GM13976 (cell line): Measurements from ENCODE around the gene MRTFA.

Experiments used
- DNase-seq: peaks from one replicate; pipeline ENCODE4 v3.0.0; 2012; ENCODE audit warnings: low spot score
- in situ Hi-C: fragments of 300-500 bp; cut with MboI; formaldehyde crosslinking; loops from one replicate; pipeline ENCODE4 v1.12.0; 2022; ENCODE audit warnings: low sequenced_read_pairs, mixed read lengths, inconsistent platforms; ENCODE audit not compliant: unreplicated experiment
- TF ChIP-seq, protein P1 (sequence below): IDR thresholded peaks from 2 replicates; pipeline ENCODE4 v1.5.1; 2012; ENCODE audit warnings: borderline replicate concordance, mild to moderate bottlenecking; ENCODE audit not compliant: insufficient read depth; ENCODE audit errors: extremely low read depth, missing control alignments, control extremely low read depth

Gene MRTFA

DNA sequence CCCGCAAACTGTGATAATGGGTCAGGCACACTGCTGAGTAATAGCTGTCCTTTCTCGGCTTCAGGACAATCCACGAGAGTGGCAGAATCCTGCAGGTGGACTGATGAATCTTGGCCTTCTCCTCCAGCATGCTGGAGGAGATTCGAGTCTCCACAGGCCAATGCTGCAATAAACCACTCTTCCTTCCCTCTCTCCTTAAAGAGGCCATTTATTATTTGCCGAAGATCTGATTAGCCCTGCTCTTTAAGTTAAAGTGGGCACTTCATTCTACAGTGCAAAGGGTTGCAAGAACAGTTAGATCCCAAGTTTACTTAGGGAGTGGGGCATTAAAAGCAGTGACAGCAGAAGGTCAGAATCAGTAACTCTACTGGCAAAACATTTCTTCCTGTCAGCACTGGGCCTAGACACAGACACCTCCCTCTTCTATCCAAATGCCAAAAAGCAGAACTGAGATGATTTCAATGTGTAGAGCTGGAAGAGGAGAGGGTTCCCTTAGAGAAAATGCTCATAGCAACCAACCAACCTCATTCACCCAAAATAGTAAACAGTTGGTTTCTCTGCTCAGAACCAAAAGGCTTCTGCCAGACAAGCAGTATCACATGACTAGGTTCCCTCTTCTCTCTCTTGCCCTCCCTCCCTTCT, 144.4 kb downstream of the MRTFA start:
- TF ChIP-seq, protein P1, sequence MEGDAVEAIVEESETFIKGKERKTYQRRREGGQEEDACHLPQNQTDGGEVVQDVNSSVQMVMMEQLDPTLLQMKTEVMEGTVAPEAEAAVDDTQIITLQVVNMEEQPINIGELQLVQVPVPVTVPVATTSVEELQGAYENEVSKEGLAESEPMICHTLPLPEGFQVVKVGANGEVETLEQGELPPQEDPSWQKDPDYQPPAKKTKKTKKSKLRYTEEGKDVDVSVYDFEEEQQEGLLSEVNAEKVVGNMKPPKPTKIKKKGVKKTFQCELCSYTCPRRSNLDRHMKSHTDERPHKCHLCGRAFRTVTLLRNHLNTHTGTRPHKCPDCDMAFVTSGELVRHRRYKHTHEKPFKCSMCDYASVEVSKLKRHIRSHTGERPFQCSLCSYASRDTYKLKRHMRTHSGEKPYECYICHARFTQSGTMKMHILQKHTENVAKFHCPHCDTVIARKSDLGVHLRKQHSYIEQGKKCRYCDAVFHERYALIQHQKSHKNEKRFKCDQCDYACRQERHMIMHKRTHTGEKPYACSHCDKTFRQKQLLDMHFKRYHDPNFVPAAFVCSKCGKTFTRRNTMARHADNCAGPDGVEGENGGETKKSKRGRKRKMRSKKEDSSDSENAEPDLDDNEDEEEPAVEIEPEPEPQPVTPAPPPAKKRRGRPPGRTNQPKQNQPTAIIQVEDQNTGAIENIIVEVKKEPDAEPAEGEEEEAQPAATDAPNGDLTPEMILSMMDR: no peak
- in situ Hi-C loops: no loop called here
- DNase-seq: peak; percentile 77

DNA sequence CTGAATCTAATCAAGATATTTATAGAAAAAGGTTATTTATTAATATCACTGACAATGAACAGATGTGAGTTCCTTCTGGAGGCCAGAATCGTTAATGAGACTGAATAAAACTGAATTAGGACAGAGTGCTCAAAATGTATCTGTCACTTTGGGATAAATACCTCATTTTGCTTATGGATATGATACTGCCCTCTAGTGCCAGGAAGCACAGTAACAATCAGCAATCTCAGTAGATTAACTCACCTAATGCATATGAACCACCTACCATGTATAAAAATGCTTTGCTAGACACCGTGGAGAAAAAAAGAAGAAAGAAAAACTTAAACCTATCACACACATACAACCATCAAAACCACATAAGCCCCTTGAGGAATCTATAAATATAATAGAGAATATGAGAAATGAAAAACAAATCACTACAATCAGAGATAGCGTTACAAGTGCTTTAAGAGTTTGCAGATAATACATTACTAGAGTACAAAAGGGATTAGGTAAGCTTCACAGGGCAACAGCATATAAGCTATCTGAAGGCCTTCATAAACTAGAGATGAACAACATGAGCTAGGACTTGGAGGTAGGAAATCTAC, 148.8 kb downstream of the MRTFA start:
- DNase-seq: peak; percentile 48
- in situ Hi-C loops: no loop called here
- TF ChIP-seq, protein P1: peak; percentile 62

DNA sequence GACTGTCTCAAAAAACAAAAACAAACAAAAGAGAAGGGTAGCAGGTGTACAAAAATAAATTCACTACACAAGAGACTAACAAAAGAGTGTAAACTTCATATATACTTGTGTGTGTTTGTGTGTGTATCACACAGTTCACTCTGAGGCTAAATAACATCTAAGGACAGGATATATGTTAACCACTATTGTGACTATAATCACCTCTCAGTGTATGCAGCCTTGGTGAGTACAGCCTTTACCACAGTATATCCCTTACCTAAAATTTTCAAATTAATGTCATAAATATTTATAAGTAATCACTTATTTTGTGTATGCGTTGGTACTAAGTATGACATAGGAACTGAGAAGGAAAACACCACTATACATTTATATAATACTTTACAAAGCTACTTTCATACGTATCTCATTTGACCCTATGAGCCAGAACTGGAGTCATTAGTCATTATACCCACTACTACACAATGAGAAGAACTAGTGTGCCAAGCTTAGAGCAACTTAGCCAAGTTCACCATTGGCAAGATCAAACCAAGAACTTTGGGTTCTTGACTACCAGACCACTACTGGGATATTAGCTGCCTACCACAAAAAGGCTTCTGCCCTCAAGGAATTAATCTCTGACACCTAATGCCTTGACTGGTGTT, 149.4 kb downstream of the MRTFA start:
- no peak for DNase-seq
- in situ Hi-C loops: no loop called here
- TF ChIP-seq, protein P1: no peak

DNA sequence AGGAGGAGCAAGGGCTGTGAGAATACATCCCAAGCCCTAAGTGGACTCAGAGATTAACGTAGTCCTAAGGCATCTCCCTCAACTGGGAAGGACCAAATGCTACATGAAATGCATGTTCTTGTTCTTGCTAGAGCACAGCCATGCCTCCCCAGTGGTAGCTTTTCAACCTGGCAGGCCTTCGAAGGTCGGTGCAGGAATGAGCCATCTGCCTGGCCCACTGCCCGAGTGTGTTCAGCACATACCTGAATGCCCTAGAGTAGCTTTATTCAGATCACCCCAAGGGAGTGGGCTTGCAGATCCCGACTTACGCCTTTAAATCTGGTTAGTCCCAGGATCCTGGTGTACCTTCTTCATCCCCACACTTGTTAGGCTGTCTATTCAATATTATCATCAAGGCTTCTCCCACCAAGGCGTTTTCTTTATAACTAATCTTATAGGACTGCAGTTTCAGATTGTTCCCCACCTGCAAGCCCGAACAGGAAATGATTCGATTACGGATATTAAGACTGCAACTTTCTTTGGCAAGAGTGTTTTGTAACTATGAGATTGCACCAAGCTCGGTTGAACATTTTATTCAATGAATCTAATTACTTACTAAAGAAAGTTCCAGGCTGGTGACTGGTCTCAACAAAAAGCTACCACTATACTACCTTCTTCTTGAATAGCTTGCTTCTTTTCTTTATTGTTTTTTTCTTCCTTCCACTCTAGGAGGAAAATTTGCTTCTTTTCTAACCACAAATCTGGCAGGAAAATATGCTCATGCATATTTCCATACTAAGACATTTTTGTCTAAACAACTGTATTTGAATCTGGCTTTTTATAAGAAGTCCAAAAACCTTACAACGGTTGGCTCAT, 150.5 kb downstream of the MRTFA start:
- in situ Hi-C loops: no loop called here
- TF ChIP-seq, protein P1: no peak
- DNase-seq: no peak

DNA sequence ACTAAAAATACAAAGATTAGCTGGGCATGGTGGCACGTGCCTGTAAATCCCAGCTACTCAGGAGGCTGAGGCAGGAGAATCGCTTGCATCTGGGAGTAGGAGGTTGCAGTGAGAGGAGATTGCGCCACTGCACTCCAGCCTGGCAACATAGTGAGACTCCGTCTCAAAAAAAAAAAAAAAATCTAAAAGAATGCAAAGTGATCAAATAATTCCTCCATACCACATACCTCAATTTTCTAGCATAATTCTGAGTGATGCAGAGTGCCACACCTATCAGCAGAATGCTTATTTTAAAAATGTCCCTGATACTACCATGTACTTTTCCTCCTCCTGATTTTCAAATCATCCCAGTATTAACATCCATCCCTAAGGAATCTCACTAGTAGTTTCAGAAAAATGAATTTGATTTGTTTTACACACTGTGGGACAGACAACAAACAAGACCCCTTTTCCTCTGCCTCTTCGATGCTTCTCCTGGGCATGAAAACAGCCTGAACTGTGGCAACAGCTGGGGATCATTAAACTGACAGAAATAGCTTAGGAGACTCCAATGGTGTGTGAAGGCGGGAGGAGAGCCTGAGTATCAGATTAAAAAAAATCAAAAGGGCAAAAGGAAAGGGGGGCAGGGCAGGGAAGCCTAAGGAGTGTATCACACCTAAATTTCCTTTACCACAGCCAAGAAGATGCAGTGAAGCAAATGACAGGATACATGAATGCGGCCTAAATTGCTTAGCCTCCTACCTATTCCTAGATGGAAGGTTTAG, 151.4 kb downstream of the MRTFA start:
- DNase-seq: no peak
- in situ Hi-C loops: no loop called here
- TF ChIP-seq, protein P1: no peak

DNA sequence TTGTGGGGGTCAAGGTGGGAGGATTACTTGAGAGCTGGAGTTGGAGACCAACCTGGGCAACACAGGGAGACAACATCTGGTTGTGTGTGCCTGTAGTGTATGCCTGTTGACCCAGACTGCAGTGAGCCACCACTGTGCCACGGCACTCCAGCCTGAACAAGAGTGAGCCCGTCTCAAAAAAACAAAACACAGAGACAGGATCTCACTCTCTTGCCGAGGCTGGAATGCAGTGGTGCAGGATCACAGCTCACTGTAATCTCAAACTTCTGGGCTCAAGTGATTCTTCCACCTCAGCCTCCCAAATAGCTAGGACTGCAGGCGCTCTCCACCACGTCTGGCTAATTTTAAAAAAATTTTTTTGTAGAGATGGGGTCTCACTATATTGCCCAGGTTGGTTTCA, 153.6 kb downstream of the MRTFA start:
- TF ChIP-seq, protein P1: no peak
- in situ Hi-C loops: no loop called here
- DNase-seq: no peak
